HG02840 (cell line): ENCODE data around the gene ROBO2.

ENCODE experiments used
- ATAC-seq: cut with Tn5 transposase; IDR thresholded peaks from one replicate; pipeline ENCODE4 v1.9.1; 2021; ENCODE audit warnings: mild to moderate bottlenecking, moderate library complexity, moderate number of reproducible peaks; ENCODE audit not compliant: unreplicated experiment, low FRiP score

ROBO2 gene

DNA sequence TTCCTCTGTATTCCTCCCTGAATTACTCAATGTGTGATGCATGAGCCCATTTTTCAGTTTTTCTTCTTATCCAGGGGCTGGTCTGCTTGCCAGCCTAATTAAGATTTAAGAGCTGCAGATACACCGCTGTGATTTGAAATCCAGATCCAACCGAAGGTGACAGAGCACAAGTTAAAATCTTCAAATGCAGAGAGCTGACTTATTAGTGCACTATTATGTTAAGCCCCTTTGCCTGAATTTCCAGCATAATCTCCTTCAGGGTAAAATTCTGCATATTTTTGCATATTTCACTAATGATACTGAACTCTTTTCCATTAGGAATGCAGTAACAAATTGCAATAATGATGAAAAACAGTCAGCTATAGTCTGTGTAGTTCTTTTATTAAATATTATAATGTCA is 583.6 kb downstream of the ROBO2 start:
- no peak for ATAC-seq

DNA sequence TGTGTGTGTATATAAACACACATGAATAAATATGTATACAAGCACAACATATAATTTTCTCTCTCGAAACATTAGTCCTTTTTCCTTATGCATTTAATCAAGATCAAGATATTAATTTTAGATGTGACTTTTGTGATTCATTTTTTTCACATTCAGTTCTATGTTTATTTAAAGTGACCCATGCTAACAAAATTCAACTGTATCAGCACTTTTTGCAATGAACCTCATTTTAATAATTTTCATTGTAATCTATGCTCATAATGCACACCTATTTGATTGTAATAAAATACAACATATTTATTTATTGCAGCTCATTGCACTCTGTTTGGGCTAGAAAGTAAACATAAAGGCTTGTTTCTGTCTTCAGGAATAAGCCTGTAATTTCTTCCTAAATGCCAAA is 586.3 kb downstream of the ROBO2 start:
- no peak for ATAC-seq

DNA sequence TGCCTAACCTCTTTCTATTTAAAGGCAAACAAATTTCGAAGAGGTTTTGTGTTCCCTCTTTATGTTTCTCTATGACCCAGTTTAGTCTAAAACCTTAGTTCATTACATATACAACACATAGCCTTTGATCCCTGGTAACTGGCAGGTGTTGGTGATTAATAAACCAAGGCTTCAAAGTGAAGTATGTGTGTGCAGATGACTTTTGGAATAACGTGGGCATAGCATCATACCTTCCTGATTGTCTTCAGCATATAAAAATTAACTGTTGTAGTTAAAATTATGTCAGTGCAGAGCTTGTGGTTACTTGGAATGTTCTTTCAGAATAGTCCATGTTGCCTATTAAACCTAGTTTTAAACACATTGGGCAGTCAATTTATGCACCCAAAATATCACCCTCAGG is 608.3 kb downstream of the ROBO2 start:
- ATAC-seq = no peak

DNA sequence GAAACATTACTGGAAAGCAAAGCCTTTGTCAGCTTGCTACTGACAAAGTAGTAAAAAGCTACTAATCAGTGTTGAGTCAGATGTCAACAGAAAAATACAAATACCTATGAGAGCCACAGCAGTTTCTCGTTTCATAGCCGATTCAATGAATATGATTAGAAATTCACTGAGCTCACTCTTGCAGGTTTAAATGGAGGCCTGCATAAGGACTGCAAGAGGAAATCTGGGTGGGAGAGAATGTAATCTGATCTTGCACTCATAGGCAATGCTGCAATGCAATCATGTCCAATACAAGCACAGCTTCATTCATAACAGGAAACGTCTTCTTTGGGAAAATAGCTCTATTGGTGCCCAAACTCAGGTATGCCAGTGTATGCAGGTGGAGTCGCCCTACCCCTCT is 608.8 kb downstream of the ROBO2 start:
- no peak for ATAC-seq

DNA sequence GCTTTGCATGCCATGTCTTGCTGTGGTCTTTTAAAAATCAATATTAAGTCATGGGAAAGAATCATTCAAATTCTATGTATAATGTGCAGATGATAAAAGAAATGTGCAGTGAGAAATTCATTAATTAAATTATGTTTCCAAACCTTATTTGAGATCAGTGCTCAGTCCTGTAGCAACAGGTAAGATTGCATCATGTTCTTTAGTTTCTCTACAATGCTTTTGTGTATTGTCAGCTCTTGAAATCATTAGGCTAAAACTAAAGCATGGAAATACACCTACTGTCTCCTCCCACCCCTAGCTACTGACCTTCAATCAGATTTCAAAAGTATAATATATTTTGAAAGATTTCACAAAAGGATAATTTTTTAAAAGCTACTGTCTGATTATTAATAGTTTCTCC is 612.7 kb downstream of the ROBO2 start:
- no peak for ATAC-seq

DNA sequence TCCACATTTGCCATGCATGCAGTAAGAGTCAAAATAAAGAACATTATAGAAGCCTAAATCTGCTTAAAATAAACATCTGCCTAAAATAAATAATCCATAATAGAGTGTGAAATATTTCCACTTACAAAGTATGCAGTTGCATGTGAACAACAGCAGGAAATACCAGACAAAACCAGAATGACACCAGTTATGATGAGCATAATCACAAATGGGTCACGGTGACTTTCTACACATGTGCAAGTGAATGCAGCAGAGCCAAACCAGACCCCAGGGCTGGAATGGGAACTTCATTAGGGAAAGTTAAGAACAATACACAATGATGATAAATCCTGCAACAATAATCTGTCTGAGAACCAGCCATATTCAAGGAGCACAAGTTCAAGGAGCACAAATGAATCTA is 615.5 kb downstream of the ROBO2 start:
- no peak for ATAC-seq

DNA sequence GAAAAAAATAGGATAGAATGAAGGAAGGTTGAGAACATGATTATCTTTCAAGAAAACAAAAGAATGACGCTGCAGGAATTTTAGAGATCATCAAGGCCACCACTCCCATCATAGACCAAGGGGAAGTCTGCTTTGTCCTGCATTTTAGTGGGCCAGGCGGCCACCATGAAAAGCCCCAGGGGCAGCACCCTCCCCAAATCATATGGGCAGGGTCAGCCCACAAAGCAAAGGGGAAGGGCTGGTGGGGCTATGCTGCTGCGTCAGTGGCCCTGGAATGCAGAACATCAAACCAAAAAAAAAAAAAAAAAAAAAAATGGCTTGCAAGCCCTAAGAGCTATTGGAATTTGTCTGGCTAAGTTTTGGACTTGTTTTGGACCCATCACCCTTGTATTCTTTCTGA is 620.8 kb downstream of the ROBO2 start:
- no peak for ATAC-seq

DNA sequence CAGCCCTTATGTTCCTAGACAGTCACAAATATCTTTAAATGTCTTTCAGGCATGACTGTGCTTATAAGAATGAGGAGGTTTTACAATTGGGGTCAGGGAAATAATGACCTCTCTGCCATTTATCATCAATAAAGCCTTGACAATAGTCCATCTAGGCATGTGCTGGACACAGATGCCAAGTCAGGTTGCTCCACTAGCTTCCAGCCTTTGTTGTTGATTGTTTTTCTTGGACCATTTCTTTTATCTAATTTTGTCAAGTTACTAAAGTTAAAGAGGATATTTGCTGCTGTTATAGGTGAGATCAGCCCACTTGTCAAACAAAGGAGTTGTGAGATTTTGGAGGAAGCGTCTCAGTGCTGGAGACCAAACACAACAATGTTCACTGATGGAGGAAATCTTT is 628.0 kb downstream of the ROBO2 start:
- ATAC-seq = no peak

DNA sequence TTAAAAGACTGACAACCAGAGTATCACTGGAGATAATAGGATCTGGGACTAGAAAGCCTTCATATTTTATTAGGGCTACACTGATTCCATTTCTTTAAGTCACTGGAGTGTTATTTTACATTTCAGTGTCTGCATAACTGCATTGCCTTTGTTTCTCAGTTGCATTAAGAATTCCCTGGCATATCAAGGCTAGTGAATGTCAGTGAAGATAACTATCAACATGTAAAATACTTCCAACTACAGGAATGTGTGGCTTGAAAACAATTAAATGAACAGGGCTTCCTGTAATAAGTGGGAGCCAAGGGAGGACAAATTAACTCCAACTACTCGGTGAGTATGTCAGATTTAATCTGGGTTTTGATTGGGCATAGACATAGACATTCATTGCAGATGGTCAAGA is 628.5 kb downstream of the ROBO2 start:
- ATAC-seq = no peak

DNA sequence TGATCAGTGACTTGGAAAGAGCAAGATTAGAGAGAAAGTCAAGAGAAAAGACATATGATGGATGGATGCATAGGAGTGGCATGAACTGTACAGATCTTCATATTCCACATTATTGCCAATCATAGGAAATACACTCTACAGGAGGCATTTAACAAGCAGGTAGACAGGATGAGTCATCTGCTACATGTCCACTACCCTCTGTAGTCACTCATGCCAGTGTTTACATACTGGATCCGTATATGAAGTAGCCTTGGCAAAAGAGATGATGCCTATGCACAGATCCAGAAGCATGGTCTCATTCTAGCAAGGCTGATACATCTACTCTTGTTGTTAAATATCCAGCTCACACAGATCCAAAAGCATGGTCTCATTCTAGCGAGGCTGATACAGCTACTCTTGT is 632.1 kb downstream of the ROBO2 start:
- no peak for ATAC-seq

DNA sequence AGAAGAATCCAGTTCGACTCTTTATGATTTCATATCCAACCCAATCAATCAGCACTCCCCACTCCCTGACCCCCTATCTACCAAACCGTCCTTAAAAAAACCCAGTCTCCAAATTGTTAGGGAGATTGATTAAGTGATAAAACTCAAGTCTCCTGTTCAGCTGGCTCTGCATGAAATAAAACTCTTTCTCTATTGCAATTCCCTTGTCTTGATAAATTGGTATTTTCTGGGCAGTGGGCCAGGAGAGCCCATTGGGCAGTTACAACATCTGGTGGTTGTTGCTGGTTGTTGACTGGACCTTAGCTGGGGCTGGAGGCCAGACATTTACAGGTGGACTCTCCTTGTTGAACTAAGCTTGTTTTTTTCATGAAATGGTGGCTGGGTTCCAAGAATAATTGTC is 642.3 kb downstream of the ROBO2 start:
- no peak for ATAC-seq

DNA sequence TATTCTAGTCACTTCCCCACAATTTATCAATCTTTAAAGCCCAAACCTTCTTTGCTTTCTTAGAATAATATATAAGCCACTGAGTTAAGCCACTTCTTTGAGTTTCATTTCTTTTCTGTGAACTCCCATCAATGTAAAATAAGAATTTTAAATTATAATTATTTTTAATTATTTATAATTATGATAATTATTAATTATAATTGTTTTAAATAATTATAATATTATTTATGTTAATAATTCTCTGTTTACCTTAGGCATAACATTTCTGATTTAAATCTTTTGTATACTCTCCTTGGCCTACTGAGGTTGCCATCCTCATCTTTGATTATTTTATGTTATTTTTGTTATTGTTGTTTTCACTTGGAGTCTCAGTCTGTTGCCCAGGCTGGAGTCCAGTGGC is 644.2 kb downstream of the ROBO2 start:
- ATAC-seq = no peak

DNA sequence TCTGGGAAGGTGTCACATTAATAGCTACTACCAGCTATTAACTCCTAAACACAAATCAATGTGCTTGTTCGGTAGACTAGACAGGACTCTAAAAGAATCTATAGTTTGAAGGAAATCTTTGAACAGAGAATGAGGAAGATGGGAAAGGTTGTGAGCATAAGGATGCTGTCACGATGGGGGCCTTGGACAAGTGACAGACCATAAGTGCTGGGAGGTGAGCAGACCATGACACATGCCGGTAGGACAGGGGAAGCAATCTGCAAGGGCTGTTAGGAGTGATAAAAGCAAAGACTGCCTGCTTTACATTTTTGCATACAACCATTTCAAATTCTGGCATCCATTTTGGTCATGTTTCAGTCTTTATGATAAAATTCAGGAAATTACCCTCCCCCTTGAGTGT is 645.8 kb downstream of the ROBO2 start:
- no peak for ATAC-seq

DNA sequence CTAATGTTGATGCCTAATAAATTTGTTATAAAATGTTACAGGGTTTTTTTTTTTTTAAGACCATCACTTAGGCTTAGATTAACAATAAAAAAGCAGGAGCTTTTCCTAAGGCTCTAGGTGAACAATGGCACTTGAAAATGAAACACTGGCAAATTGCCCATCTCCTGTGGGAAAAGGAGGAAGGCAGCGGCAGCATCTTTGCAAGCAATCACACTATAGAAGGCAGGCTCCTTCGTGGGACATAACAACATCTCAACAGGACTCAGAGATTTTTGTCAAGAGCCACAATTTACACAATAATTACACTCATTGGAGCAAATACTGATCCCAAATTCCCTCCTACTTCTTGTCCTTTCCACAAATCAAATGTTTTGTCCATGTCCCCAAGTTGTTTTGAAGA is 646.7 kb downstream of the ROBO2 start:
- no peak for ATAC-seq

DNA sequence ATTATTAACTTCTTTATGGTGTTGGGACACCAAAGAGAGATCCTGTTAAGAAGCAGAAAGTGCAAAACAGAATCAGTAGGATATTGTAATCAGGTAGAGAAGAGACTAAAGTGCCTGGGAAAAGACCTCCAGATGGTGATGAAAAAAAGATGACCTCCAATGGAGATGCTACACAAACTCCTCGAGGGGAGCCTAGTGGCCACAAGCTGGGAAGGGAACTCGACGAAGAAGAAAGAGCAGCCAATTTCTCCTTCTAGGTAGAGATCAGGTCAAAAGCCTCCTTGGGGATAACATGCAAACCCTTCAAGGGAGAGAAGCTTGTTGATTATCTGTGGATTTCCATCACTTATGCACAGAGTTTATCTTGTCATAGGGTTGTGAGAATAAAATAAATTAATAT is 647.6 kb downstream of the ROBO2 start:
- no peak for ATAC-seq

DNA sequence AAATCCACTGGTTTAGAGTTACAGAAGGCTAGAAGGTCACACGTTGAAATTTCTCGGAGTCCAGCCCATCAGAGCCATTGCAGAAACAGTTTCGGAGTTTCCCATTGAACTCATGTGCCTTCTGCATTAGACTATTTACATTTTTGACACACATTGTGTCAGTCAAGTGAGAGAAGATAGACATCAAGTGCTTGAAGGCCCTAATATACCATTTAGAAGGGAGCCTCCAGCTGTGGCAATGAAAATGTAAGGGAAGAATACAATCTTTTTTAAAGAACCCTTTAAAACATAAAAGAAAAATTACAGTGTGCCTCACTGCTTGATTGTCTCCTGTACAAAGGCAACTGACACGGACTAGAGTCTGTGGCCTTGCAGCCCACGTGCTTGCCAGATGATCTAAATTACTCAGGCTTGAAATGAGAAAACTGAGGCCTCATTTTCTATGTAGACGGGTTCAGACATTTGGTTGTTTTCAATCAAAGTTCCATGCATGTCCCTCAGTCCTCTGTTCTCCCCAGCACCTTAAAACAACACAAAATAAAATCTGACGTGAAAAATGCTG is 650.5 kb downstream of the ROBO2 start:
- ATAC-seq = no peak

DNA sequence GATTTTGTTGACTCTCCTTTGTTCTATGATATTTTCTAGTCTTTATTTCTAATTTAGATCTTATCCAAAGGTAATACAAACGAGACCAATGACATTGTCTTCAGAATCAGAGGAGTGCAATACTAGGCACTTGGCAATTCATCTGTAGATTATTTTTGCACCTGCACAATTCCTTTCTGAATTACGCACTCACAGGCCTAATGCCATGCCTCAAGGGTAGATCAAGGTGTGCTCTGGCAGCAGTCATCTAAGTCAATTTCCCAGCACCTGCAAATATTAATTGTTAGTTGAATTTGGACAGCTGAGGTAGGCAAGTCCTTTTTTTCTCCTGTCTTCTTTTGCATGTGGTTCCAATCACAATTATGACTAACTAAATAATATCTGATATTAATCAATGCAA is 653.2 kb downstream of the ROBO2 start:
- no peak for ATAC-seq

DNA sequence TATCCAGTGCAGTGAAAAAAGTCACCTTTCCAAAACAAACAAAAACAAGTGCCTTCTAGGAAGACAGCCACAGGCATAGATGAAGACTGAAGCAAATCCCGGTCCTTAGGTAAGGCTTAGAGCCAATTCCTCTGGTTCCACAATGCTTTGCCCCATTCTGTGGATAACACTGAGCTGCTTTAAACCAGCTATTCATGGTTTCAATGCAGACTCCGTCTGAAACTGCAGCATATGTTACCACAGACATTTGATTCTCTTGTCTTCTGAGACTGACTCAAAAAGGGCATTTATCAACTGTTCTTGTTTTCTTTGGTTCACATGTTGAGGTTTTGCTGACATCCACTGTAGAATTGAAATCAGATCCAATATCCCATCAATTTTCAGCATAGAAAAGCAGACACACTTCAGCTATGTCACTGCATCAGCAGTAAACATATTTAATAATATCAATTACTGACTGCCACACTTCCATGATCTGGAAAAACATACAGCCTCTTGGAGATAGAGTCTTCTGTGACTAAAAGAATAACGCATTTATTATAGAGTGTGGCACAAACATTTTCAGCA is 659.3 kb downstream of the ROBO2 start:
- ATAC-seq = no peak
